HG03060 (cell line): ENCODE measurements around the gene SLC38A11.

Source experiments
- ATAC-seq: cut with Tn5 transposase; IDR thresholded peaks from one replicate; pipeline ENCODE4 v1.9.1; 2021; ENCODE audit warnings: low read depth, moderate number of reproducible peaks; ENCODE audit not compliant: unreplicated experiment

Gene SLC38A11

GRCh38 chr2:164974221-164974620 is 18.9 kb upstream of the SLC38A11 start:
- ATAC-seq = no peak

DNA sequence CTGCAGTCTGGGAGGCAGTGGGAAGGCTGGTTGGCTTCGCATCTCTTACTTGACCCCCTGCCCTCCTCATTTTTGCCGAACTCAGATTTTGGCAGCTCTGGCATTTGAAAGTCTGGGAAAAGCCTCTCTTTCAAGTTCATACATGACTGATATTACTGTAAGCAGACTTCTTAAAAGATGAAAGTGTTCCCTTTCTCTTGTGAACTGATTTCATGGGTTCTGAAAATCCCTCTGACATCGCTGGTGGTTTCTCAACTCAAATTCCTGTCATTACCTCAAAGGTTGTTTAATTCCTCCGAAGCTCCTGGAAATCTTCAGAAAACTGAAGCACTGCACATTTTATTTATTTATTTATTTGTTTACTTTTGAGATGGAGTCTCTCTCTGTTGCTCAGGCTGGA is 16.9 kb upstream of the SLC38A11 start:
- no peak for ATAC-seq

DNA sequence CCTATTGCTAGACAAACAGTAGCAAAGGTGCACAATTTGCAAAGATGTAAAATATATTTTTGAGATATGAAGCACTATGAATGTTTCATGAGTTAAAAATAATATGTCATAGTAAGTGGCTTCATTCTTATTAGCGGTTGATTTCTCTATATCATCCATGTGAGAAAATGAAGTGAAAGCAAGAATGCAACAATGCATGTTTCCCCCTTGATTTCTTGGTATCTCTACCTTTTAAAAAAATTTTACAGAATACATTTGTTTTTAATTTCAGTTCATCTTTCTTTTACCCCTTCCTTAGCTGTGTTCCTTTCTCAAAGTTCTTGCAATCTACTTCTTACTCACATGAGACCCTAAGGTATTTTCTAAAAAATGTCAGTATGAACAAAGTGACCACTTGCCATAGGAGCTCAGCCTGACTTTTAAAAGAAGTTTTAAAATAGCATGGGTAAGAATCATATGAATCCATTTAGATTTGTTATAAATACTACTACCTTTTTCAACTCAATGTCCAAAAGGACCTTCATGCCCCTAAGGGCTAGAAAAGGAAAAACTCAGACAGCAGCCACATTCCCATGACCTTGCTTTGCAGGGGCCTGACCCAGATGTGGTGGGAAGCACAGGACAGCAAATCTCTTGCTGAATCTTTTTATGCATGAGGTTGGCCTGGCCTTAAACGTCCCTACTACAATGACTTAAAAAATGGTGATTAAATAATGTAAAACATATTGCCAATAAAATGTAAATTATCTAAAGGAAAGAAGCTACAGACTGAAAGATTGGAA is 14.8 kb upstream of the SLC38A11 start:
- no peak for ATAC-seq

GRCh38 chr2:164967781-164968228 is 12.5 kb upstream of the SLC38A11 start:
- ATAC-seq = no peak

DNA sequence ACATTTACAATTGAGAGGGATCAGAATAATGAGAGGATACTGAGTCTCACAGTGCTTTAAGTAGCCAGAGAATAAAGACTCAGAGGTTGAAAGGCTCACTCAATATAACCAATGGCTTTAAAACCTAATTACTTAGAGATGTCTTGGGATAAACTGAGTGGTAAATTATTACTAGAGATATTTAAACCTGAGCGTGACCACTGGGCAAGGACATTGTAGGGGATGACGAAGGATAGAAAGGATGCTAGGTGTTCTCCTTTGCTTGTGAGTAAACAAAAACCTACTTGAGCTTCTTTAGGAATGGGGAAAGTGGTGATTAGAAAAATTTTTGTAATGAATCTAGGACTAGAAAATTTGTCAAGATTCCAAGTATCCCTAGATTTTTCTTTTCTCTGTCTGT is 12.0 kb upstream of the SLC38A11 start:
- no peak for ATAC-seq

- ATAC-seq = no peak
These were observed 9.4 kb upstream of the SLC38A11 start for GRCh38 chr2:164964700-164965099.

- ATAC-seq = no peak
These were observed 4.8 kb upstream of the SLC38A11 start for GRCh38 chr2:164960159-164960558.

GRCh38 chr2:164954186-164954585 is 1.1 kb downstream of the SLC38A11 start:
- no peak for ATAC-seq

GRCh38 chr2:164953279-164953678 is 2.0 kb downstream of the SLC38A11 start:
- no peak for ATAC-seq

DNA sequence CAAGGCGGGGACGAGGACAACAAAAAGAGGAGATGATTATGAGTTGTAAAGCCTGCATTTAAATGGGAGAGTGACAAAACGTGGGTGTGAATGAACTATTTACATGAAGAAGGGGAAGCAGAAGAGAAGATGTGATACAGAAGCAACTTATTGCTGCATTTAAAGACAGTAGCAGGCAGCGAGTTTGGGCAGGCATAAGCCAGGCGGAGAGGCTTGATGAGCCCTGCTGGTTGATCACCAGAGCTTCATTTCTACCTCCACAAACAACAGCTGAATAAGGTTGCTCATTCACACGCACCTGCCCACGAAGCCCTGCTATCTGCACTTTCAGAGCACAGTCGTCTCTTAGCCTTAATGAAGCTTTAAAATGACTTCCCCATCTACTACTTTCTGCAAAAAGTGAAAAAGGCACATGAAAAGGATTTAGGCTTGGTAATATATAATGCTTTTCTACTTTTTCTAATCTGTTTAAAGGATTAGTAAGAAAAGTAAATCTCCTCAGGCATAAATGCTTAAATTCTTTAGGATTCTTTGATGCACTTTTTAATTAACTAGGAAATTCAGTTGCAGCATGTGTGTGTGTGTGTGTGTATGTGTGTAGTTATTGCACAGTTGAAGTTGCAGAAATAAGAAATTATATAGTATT is 3.1 kb downstream of the SLC38A11 start:
- ATAC-seq = no peak

- no peak for ATAC-seq
These were observed 6.8 kb downstream of the SLC38A11 start for GRCh38 chr2:164948540-164948939.

DNA sequence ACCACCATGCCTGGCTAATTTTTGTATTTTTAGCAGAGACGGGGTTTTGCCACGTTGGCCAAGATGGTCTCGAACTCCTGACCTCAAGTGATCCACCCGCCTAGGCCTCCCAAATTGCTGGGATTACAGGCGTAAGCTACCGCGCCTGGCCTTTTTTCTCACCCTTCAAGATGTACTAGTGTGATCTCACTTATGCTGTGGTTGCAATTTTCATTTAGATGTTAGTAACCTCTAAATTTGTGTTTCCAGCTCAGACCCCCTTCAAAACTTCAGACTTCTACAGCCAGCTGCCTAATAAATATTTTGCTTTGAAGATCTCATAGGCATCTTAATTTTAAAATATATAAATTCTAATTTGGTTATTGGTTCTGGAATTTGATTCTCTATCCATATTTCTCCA is 8.0 kb downstream of the SLC38A11 start:
- no peak for ATAC-seq

DNA sequence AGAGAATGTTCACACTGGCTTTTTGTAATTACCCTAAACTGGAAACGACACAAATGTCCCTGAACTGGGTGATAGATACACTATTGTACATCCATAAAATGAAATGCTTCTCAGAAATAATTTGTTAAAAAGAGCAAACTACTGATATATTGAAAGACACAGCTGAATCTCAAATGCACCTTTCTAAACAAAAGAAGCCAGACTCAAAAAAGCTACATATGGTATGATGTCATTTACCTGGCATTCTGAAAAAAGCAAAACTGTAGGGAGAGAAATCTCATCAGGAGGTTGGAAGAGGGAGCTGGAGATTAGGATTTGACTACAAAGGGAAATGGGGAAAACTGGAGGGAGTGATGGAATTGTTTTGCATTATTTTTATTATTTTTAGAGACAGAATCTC is 12.0 kb downstream of the SLC38A11 start:
- ATAC-seq = no peak

- no peak for ATAC-seq
These were observed 17.4 kb downstream of the SLC38A11 start for GRCh38 chr2:164937864-164938401.

DNA sequence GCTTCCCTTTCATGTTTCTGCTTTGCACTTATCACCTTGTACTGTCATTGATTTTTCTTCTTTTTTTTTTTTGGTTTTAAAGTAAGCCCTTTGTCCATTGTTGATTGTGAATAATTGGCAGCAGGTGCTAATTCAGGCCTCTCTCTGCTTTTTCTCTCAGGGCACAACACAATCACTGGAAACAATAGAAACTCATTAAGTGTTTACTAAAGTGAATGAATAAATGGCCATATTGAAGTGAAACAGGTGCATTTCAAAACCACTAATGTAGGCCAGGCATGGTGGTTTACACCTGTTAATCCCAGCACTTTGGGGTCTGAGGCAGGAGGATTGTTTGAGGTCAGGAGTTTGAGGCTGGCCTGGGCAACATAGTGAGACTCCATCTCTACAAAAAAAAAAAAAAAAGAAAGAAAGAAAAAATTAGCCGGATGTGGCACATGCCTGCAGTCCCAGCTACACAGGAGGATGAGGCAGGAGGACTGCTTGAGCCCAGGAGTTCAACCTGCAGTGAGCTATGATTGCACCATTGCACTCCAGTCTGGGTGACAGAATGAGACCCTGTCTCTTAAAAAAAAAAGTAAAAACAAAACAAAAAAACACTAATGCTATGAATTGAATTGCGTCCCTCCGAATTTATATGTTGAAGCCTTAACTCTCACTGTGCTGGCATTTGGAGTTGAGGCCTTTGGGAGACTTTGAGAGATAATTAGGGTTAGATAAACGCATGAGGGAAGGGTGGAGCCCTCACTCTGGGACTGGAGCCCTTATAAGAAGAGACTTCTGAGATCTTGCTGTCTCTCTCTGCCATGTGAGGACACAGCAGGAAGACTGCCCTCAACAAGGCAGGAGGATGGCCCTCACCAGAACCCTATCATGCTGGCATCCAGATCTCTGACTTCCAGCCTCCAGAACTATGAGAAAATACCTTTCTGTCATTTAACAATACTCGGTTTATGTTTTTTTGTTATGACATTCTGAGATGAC is 19.9 kb downstream of the SLC38A11 start:
- ATAC-seq = no peak

GRCh38 chr2:164934401-164935117 is 20.8 kb downstream of the SLC38A11 start:
- ATAC-seq = no peak

DNA sequence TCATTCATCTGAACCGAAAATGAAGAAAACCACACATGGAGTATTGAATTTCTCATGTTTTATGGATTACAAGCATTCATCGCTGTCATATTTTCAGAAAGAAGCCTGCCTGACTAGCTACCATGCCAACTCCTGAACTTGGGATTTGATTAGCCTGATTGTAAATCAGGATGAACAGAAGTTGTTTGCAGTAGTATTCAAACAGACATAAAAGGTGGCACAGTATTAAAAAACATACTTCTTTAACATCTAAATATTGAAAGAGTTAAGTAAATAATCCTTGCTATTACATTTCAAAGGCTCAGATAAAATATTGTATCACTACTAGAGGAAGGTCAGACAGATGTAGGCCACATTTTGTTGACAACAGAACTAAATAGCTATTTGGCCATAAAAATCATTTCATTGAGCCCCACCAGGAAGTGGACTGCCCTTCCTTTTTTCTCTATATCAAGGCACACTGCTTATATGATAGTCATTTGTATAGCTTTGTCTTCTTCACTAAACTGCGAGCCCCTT is 21.6 kb downstream of the SLC38A11 start:
- ATAC-seq = no peak

DNA sequence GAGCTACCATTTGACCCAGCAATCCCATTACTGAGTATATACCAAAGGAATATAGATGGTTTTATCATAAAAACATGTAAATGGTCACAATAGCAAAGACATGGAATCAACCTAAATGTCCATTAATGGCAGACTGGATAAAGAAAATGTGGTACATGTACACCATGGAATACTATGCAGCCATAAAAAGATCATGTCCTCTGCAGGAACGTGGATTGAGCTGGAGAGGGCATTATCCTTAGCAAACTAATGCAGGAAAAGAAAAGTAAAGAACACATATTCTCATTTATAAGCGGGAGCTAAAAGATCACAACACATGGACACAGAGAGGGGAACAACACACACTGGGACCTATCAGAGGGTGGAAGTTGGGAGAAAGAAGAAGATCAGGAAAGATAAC is 22.9 kb downstream of the SLC38A11 start:
- ATAC-seq = no peak

GRCh38 chr2:164928101-164928673 is 27.1 kb downstream of the SLC38A11 start:
- no peak for ATAC-seq
